Natural killer cell treated with Interleukin-12 subunit alpha and Interleukin-12 subunit beta and Interleukin-15 and Interleukin-18, amount 100 ng/mL, for 72 hours (primary cell): ENCODE measurements around the gene CLIC5. TPM values are rescaled to one million over a fixed set of nuclear protein-coding genes. Genes with fewer than 3 reads are reported as not detected.

Experiments
- ATAC-seq, 2 donors: fragments of 150-1000 bp; cut with Tn5 transposase in 1 of 2; sonication (Bioruptor Pico), chemical (Tn5 transposase) in 1 of 2; 2 replicates each; pipeline ENCODE4 v1.10.0; 2021
- DNase-seq: peaks from one replicate; pipeline ENCODE4 v3.0.0; 2022; ENCODE audit warnings: low spot score
- H3K27ac Mint-ChIP-seq, 2 donors: 1 replicate in 1 of 2; 2 replicates in 1 of 2; pipeline ENCODE4 v1.8.0; 2022; ENCODE audit warnings: mixed read lengths in 2 of 2, mild to moderate bottlenecking in 1 of 2, moderate library complexity in 1 of 2
- H3K27me3 Mint-ChIP-seq, 2 donors: 1 replicate in 1 of 2; 2 replicates in 1 of 2; pipeline ENCODE4 v1.8.0; 2022; ENCODE audit warnings: mixed read lengths in 2 of 2
- H3K36me3 Mint-ChIP-seq: one replicate; pipeline ENCODE4 v1.8.0; 2022; ENCODE audit warnings: mixed read lengths
- H3K4me1 Mint-ChIP-seq, 2 donors: 1 replicate in 1 of 2; 2 replicates in 1 of 2; pipeline ENCODE4 v1.8.0; 2022; ENCODE audit warnings: low read depth in 2 of 2, mixed read lengths in 2 of 2, mild to moderate bottlenecking in 1 of 2
- H3K4me3 Mint-ChIP-seq: one replicate; pipeline ENCODE4 v1.8.0; 2022; ENCODE audit warnings: mixed read lengths
- H3K9me3 Mint-ChIP-seq: 2 replicates; pipeline ENCODE4 v1.8.0; 2022; ENCODE audit warnings: mixed read lengths
- total RNA-seq, 2 donors: library from RNA; stranded (reverse); gene quantifications; one replicate each; pipeline ENCODE4 v1.2.3, GENCODE V29; 2022

Gene CLIC5
- total RNA-seq, 2 donors from 2014 or later = 0.38 to 3.8 TPM

- DNase-seq (no peak), ATAC-seq (no peak)
- H3K9me3 Mint-ChIP-seq = no peaks in the 10 kb centered on the region
- peaks cover 0 to 5% of the 10 kb centered on the region in 2 donors for H3K27me3 Mint-ChIP-seq
- peaks cover 11 to 12% of the 10 kb centered on the region in 2 donors for H3K4me1 Mint-ChIP-seq
- no peaks in the 10 kb centered on the region for H3K36me3 Mint-ChIP-seq
- H3K27ac Mint-ChIP-seq = no peak overlapping the region
- H3K4me3 Mint-ChIP-seq = no peak overlapping the region
Observed at GRCh38 chr6:46048646-46049297, 33.1 kb upstream of the CLIC5 start.

- Mint-ChIP-seq H3K4me3 (no peak overlapping the region), H3K27ac (no peak overlapping the region), H3K36me3 (no peaks in the 10 kb centered on the region), H3K4me1 (peaks cover 3 to 4% of the 10 kb centered on the region in 2 donors), H3K27me3 (peaks cover 0 to 5% of the 10 kb centered on the region in 2 donors), H3K9me3 (no peaks in the 10 kb centered on the region)
- ATAC-seq = no peak
- DNase-seq = no peak
Observed at GRCh38 chr6:46046558-46047174, 31.0 kb upstream of the CLIC5 start.

- Mint-ChIP-seq H3K36me3 (no peaks in the 10 kb centered on the region), H3K9me3 (no peaks in the 10 kb centered on the region), H3K27ac (no peak overlapping the region), H3K27me3 (peaks cover 0 to 5% of the 10 kb centered on the region in 2 donors), H3K4me3 (no peak overlapping the region), H3K4me1 (peaks cover 3 to 4% of the 10 kb centered on the region in 2 donors)
- no peak for DNase-seq
- peak in 1 of 2 donors; percentile 48 for ATAC-seq
Observed at GRCh38 chr6:46044881-46045617, 29.4 kb upstream of the CLIC5 start.

- H3K27ac Mint-ChIP-seq = no peak overlapping the region
- peak; percentile 64 to 68 for ATAC-seq
- no peaks in the 10 kb centered on the region for H3K36me3 Mint-ChIP-seq
- peaks cover 3 to 4% of the 10 kb centered on the region in 2 donors for H3K4me1 Mint-ChIP-seq
- peaks cover 0 to 5% of the 10 kb centered on the region in 2 donors for H3K27me3 Mint-ChIP-seq
- no peak overlapping the region for H3K4me3 Mint-ChIP-seq
- DNase-seq = no peak
- H3K9me3 Mint-ChIP-seq = no peaks in the 10 kb centered on the region
Observed at GRCh38 chr6:46042355-46042999, 26.8 kb upstream of the CLIC5 start.

- Mint-ChIP-seq H3K9me3 (no peaks in the 10 kb centered on the region), H3K27ac (no peak overlapping the region), H3K36me3 (no peaks in the 10 kb centered on the region), H3K27me3 (no peaks in the 10 kb centered on the region), H3K4me1 (peaks cover 1 to 4% of the 10 kb centered on the region in 2 donors), H3K4me3 (no peak overlapping the region)
- ATAC-seq (no peak), DNase-seq (no peak)
Observed at GRCh38 chr6:46040288-46040687, 24.6 kb upstream of the CLIC5 start.

GRCh38 chr6:46039646-46040045 lies 24.0 kb upstream of the CLIC5 start:
- no peaks in the 10 kb centered on the region for H3K27me3 Mint-ChIP-seq
- no peaks in the 10 kb centered on the region for H3K9me3 Mint-ChIP-seq
- no peak for DNase-seq
- no peak overlapping the region for H3K27ac Mint-ChIP-seq
- H3K4me1 Mint-ChIP-seq = peaks cover 0 to 4% of the 10 kb centered on the region in 2 donors
- no peak for ATAC-seq
- H3K4me3 Mint-ChIP-seq = no peak overlapping the region
- H3K36me3 Mint-ChIP-seq = no peaks in the 10 kb centered on the region

- Mint-ChIP-seq H3K9me3 (no peaks in the 10 kb centered on the region), H3K27me3 (no peaks in the 10 kb centered on the region), H3K4me1 (no peaks in the 10 kb centered on the region), H3K27ac (no peak overlapping the region), H3K36me3 (no peaks in the 10 kb centered on the region), H3K4me3 (no peak overlapping the region)
- no peak for ATAC-seq
- no peak for DNase-seq
Observed at GRCh38 chr6:46036911-46037310, 21.3 kb upstream of the CLIC5 start.

- ATAC-seq = no peak
Observed at GRCh38 chr6:46035242-46035641, 19.6 kb upstream of the CLIC5 start.

GRCh38 chr6:46032110-46032998 lies 16.7 kb upstream of the CLIC5 start:
- Mint-ChIP-seq H3K4me1 (no peaks in the 10 kb centered on the region), H3K4me3 (no peak overlapping the region)

More at GRCh38 chr6:46035242-46035641, 19.6 kb upstream of the CLIC5 start:
- H3K27me3 Mint-ChIP-seq = peaks cover 6% of the 10 kb centered on the region in 2 donors
- no peak overlapping the region for H3K27ac Mint-ChIP-seq
- DNase-seq = no peak
- H3K4me3 Mint-ChIP-seq = no peak overlapping the region
- no peaks in the 10 kb centered on the region for H3K36me3 Mint-ChIP-seq
- H3K9me3 Mint-ChIP-seq = no peaks in the 10 kb centered on the region
- no peaks in the 10 kb centered on the region for H3K4me1 Mint-ChIP-seq

GRCh38 chr6:46029602-46030001 lies 13.9 kb upstream of the CLIC5 start:
- Mint-ChIP-seq H3K27me3 (peaks cover 17 to 30% of the 10 kb centered on the region in 2 donors), H3K27ac (no peak overlapping the region), H3K4me1 (no peaks in the 10 kb centered on the region), H3K4me3 (no peak overlapping the region), H3K9me3 (no peaks in the 10 kb centered on the region), H3K36me3 (no peaks in the 10 kb centered on the region)
- ATAC-seq (no peak), DNase-seq (no peak)

More at GRCh38 chr6:46032110-46032998, 16.7 kb upstream of the CLIC5 start:
- no peak for DNase-seq
- no peak overlapping the region for H3K27ac Mint-ChIP-seq
- H3K9me3 Mint-ChIP-seq = no peaks in the 10 kb centered on the region
- H3K27me3 Mint-ChIP-seq = peaks cover 15 to 24% of the 10 kb centered on the region in 2 donors
- no peaks in the 10 kb centered on the region for H3K36me3 Mint-ChIP-seq
- no peak for ATAC-seq

GRCh38 chr6:46026307-46026706 lies 10.6 kb upstream of the CLIC5 start:
- peaks cover 29 to 53% of the 10 kb centered on the region in 2 donors for H3K27me3 Mint-ChIP-seq
- no peak for ATAC-seq
- H3K4me3 Mint-ChIP-seq = no peak overlapping the region
- H3K4me1 Mint-ChIP-seq = no peaks in the 10 kb centered on the region
- no peak for DNase-seq
- H3K36me3 Mint-ChIP-seq = no peaks in the 10 kb centered on the region
- no peak overlapping the region for H3K27ac Mint-ChIP-seq
- H3K9me3 Mint-ChIP-seq = no peaks in the 10 kb centered on the region

GRCh38 chr6:46025573-46025972 lies 9.9 kb upstream of the CLIC5 start:
- Mint-ChIP-seq H3K9me3 (no peaks in the 10 kb centered on the region), H3K4me1 (no peaks in the 10 kb centered on the region)
- no peak for ATAC-seq

More at GRCh38 chr6:46025573-46025972, 9.9 kb upstream of the CLIC5 start:
- no peak for DNase-seq
- Mint-ChIP-seq H3K27ac (no peak overlapping the region), H3K27me3 (peaks cover 30 to 52% of the 10 kb centered on the region in 2 donors), H3K36me3 (no peaks in the 10 kb centered on the region), H3K4me3 (no peak overlapping the region)
